AG04449 (cell line): ENCODE results near the gene RSPH9.

Experiments
- CTCF ChIA-PET: fragments of 350-600 bp; formaldehyde crosslinking; extraction: SDS; loops from one replicate; lab custom pipeline; 2021; ENCODE audit warnings: antibody characterized with exemption; lab: Yijun Ruan, JAX
- POLR2A ChIA-PET: fragments of 400-600, 350-600 bp; formaldehyde crosslinking; extraction: SDS; loops from one replicate; lab custom pipeline; 2020; ENCODE audit warnings: antibody characterized with exemption, inconsistent platforms; lab: Yijun Ruan, JAX
- DNase-seq: peaks from one replicate; pipeline ENCODE4 v3.0.0-alpha.2; 2010; ENCODE audit warnings: low read depth, low spot score
- H3K4me3 ChIP-seq: 2 replicates; pipeline ENCODE4 v1.5.1; 2011; ENCODE audit warnings: low read depth, mild to moderate bottlenecking, control low read depth, low read length
- TF ChIP-seq, protein P1 (sequence below): IDR thresholded peaks from one replicate; pipeline ENCODE4 v1.5.1; 2011; ENCODE audit warnings: mild to moderate bottlenecking, moderate library complexity, low read length, control low read depth, inconsistent platforms; ENCODE audit not compliant: insufficient read depth; ENCODE audit errors: missing control alignments

Gene RSPH9

DNA sequence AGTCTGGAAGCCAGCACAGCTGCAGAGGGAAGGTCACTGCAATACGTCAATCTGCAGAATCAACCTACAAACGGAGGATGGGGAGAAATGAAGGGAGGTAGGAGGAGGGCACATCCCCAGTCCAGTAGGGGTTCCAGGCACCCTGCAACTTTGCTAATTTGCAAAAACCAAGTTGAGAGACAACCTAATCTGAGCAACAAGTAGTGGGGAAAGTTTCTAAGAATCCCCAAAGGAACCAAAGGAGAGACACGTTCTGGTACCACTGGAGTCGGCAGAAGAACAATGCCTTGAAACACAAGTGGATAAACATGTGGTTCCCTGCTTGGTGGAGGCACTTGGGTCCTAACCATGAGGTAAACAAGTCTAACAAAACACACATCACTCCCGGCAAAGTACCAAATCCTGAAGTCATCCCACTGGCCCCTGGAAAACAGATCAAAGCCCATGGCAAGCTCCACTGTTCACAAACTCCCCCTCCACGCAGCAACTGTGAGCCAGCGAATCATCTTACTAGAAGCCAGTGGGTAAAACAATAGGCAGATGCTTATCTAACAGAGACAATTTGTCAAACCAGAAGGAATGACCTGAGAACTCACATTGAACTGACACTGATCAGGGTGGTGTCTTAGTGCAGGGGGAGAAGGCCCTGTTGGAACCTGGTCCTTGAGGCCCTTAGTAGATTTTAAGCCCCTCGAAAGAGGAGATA, 38.0 kb downstream of the RSPH9 start:
- DNase-seq: no peak
- H3K4me3 ChIP-seq: no peak overlapping the region
- TF ChIP-seq, protein P1, sequence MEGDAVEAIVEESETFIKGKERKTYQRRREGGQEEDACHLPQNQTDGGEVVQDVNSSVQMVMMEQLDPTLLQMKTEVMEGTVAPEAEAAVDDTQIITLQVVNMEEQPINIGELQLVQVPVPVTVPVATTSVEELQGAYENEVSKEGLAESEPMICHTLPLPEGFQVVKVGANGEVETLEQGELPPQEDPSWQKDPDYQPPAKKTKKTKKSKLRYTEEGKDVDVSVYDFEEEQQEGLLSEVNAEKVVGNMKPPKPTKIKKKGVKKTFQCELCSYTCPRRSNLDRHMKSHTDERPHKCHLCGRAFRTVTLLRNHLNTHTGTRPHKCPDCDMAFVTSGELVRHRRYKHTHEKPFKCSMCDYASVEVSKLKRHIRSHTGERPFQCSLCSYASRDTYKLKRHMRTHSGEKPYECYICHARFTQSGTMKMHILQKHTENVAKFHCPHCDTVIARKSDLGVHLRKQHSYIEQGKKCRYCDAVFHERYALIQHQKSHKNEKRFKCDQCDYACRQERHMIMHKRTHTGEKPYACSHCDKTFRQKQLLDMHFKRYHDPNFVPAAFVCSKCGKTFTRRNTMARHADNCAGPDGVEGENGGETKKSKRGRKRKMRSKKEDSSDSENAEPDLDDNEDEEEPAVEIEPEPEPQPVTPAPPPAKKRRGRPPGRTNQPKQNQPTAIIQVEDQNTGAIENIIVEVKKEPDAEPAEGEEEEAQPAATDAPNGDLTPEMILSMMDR: no peak
- POLR2A ChIA-PET: no interaction called here
- CTCF ChIA-PET: interaction anchor here (0.7 to 7.1 kb wide), 3 partner anchors 15 to 397 kb away, joined by 3 to 74 read pairs (median 5); no protein-coding TSS in a partner anchor

DNA sequence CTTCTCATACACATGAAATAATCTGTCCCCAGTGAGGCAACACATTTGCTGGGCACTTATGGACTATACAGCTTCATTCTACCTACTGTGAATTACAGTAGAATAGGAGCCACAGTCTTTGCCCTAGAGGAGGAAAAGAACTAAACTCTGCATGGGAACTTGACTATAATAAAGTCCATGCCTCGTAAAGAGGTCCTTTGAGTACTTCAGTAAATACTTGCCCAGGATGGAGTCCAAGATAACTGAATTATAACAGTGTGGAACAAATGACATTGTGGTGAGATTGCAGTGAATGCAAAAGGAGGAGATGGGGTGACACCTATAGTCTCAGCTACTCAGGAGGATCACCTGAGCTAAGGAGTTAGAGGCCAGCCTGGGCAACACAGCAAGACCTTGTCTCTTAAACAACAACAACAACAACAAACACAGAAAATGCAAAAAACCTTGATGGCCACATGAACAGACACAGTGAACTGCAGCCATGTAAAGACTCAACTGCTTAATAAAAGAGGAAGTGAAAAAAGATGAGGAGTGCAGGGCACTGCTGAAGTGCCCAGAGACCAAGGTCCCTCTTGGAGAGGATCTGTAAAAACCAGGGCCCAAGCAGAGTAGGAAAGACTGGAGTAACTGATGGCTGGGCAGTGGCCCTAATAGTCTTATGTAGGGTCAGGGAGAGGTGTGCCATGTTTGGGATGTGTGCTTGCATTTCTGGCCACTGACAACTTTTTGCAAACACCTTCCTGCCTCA, 39.0 kb downstream of the RSPH9 start:
- TF ChIP-seq, protein P1: no peak
- DNase-seq: no peak
- ChIA-PET POLR2A (no interaction called here), CTCF (interaction anchor here (0.7 to 1.3 kb wide), 3 partner anchors 17 to 396 kb away, joined by 3 to 5 read pairs (median 3); partner anchors contain the start of gene VEGFA)
- no peak overlapping the region for H3K4me3 ChIP-seq

DNA sequence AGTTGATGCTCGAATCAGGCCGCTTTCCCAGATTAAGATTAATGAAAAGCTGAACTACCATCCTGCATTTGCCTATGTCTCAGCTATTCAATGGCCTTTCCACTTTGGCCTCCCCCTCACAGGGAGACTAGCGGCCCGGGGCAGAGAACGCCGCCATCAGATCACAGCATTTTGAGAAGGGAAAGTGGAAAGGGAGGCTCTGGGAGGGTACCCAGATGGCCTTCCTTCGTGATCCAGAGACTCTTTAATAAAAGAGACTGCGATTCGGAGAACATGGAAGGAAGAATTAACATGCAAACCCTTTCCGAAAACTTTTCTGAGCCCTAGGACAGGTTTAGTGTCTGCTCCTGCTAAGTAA, 42.2 kb downstream of the RSPH9 start:
- ChIA-PET CTCF (interaction anchor here (0.9 to 5.9 kb wide), 5 partner anchors 17 to 388 kb away, joined by 4 to 71 read pairs (median 10); no protein-coding TSS in a partner anchor), POLR2A (interaction anchor here (1.4 to 1.5 kb wide), 2 partner anchors 18 to 83 kb away, joined by 3 to 7 read pairs; partner anchors contain the start of gene VEGFA)
- TF ChIP-seq, protein P1: no peak
- DNase-seq: no peak
- peak overlapping the region; percentile 92 for H3K4me3 ChIP-seq

DNA sequence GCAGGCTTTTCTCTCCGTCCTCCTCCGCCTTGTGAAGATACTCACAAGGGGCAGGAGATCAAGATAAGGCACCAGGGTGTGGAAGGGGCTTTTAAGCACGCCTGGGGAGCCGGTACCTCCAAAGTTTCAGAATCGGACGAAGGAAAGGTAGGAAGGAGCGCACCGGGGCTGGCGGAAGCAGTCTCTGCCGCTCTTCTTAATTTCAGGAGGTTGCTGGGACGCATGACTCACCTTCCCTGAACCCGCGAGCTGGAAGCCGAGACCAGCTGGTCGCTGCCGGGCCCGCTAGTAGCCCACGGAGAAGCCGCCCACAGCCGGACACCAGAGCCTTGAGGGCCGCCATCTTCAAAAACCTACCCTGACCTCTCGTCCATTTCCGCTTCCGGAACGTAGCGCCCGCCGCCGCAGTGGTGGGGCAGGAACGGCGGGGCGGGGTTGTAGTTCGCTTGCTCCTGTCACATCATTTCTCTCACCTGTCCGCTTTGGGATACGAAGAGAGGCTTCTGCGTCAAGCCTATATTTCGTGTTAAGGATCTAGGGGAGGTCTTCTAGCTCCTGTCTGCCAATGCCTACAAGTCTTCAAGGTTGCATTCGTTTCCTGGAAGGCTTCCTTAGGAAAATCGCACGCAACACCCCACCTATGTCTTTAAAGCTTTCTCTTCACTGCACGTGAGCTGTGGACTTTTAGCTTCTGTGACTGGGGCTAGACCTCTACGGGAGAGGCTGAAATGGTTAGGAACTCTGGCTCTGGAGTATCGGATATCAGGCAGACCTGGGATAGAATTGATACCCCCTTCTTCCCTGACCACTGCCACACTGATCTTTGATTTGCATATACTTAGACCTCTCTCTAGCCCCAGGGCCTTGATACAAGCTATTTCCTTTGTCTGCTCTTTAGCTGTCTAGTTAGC, 42.9 kb downstream of the RSPH9 start, which contains the start of gene MRPS18A:
TSS of gene MRPS18A (minus strand) at position 355 of the 911 bp plus-strand sequence. CDS start at position 343, 12 bp downstream.
- H3K4me3 ChIP-seq: peak within 1 kb of the TSS; percentile 92
- TF ChIP-seq, protein P1: no peak
- DNase-seq: no peak
- ChIA-PET CTCF (interaction anchor here (0.9 to 5.9 kb wide), 9 partner anchors 10 to 391 kb away, joined by 3 to 71 read pairs (median 7); no protein-coding TSS in a partner anchor), POLR2A (interaction anchor here (1.4 to 1.5 kb wide), 2 partner anchors 19 to 82 kb away, joined by 3 to 7 read pairs; partner anchors contain the start of gene VEGFA)

DNA sequence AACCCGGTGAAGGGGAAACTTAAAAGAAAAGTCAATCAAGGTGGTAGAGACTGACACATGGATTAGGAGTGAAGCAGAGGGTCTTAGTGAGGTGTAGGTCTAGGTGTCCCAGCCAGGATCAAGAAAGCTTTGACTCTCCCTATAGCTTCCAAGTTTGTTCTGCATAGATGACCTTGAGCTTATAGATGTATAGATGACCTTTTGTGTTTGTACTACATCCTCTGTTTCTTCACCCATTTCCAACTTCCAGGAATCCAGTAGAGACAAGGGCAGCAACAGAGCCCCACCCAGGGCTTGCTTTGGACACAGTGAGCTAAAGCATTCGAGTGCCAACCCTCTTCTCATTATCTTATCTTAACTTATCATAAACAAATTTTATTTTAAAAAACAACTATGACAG, 44.6 kb downstream of the RSPH9 start:
- CTCF ChIA-PET: interaction anchor here (1.3 to 5.9 kb wide), 4 partner anchors 11 to 385 kb away, joined by 4 to 71 read pairs (median 7); no protein-coding TSS in a partner anchor
- TF ChIP-seq, protein P1: no peak
- POLR2A ChIA-PET: interaction anchor here (0.6 kb wide), 1 partner anchor 35 kb away, joined by 3 read pairs; no protein-coding TSS in a partner anchor
- H3K4me3 ChIP-seq: no peak overlapping the region
- DNase-seq: no peak
